MM.1S (cell line): ENCODE results near the gene TFAP2E.

Experiments used
- DNase-seq: peaks from one replicate; pipeline ENCODE4 v3.0.0-alpha.2; 2015
- H2AFZ ChIP-seq: fragments of 300-600 bp; sonication (generic); 2 replicates; pipeline ENCODE4 v1.6.0; 2016; ENCODE audit warnings: antibody characterized with exemption, low read length
- H3F3A ChIP-seq: fragments of 300-600 bp; sonication (generic); 2 replicates; pipeline ENCODE4 v1.6.1; 2016; ENCODE audit warnings: mild to moderate bottlenecking, antibody characterized with exemption, low read length, moderate library complexity, mixed read lengths; ENCODE audit not compliant: insufficient read depth
- H3K27ac ChIP-seq: fragments of 300-600 bp; sonication (generic); 2 replicates; pipeline ENCODE4 v1.5.1; 2016; ENCODE audit warnings: mild to moderate bottlenecking, low read length
- H3K27me3 ChIP-seq: fragments of 300-600 bp; sonication (generic); replicated peaks from 2 replicates; pipeline ENCODE4 v1.6.0; 2016; ENCODE audit warnings: low read length; ENCODE audit not compliant: insufficient read depth
- H3K36me3 ChIP-seq: fragments of 300-600 bp; sonication (generic); replicated peaks from 2 replicates; pipeline ENCODE4 v1.6.1; 2016; ENCODE audit warnings: mild to moderate bottlenecking, low read length, mixed read lengths; ENCODE audit not compliant: insufficient read depth
- H3K4me1 ChIP-seq: fragments of 300-600 bp; sonication (generic); 2 replicates; pipeline ENCODE4 v1.6.1; 2016; ENCODE audit warnings: low read length, mixed read lengths
- H3K4me2 ChIP-seq: fragments of 300-600 bp; sonication (generic); 2 replicates; pipeline ENCODE4 v1.6.0; 2016; ENCODE audit warnings: low read depth, low read length
- H3K4me3 ChIP-seq: fragments of 300-600 bp; sonication (generic); 2 replicates; pipeline ENCODE4 v1.5.1; 2016; ENCODE audit warnings: low read length, mixed read lengths
- H3K79me2 ChIP-seq: fragments of 300-600 bp; sonication (generic); 2 replicates; pipeline ENCODE4 v1.6.1; 2016; ENCODE audit warnings: mixed run types, low read length, mixed read lengths
- H3K9ac ChIP-seq: fragments of 300-600 bp; sonication (generic); 2 replicates; pipeline ENCODE4 v1.6.1; 2016; ENCODE audit warnings: low read length, mixed read lengths
- H3K9me2 ChIP-seq: fragments of 300-600 bp; sonication (generic); replicated peaks from 2 replicates; pipeline ENCODE4 v1.6.1; 2016; ENCODE audit warnings: mild to moderate bottlenecking, low read length, mixed read lengths; ENCODE audit not compliant: insufficient read depth
- H3K9me3 ChIP-seq: fragments of 300-600 bp; sonication (generic); replicated peaks from 2 replicates; pipeline ENCODE4 v1.6.1; 2016; ENCODE audit warnings: mild to moderate bottlenecking, low read length, mixed read lengths; ENCODE audit not compliant: insufficient read depth
- H4K20me1 ChIP-seq: fragments of 300-600 bp; sonication (generic); 2 replicates; pipeline ENCODE4 v1.6.1; 2016; ENCODE audit warnings: mild to moderate bottlenecking, low read length, moderate library complexity, mixed read lengths; ENCODE audit not compliant: insufficient read depth
- EZH2 ChIP-seq: fragments of 300-600 bp; sonication (generic); optimal IDR thresholded peaks from 2 replicates; pipeline ENCODE3; 2017; ENCODE audit warnings: low read depth, mild to moderate bottlenecking, antibody characterized with exemption, low read length, mixed read lengths
- EZH2phosphoT487 ChIP-seq: fragments of 300-600 bp; sonication (generic); IDR thresholded peaks from 2 replicates; pipeline ENCODE4 v1.6.1; 2018; ENCODE audit warnings: antibody characterized with exemption, low read length
- TF ChIP-seq, protein P1 (sequence below): fragments of 300-600 bp; sonication (generic); IDR thresholded peaks from 2 replicates; pipeline ENCODE4 v1.5.1; 2016; ENCODE audit warnings: antibody characterized with exemption, low read length, mixed read lengths

Gene TFAP2E

DNA sequence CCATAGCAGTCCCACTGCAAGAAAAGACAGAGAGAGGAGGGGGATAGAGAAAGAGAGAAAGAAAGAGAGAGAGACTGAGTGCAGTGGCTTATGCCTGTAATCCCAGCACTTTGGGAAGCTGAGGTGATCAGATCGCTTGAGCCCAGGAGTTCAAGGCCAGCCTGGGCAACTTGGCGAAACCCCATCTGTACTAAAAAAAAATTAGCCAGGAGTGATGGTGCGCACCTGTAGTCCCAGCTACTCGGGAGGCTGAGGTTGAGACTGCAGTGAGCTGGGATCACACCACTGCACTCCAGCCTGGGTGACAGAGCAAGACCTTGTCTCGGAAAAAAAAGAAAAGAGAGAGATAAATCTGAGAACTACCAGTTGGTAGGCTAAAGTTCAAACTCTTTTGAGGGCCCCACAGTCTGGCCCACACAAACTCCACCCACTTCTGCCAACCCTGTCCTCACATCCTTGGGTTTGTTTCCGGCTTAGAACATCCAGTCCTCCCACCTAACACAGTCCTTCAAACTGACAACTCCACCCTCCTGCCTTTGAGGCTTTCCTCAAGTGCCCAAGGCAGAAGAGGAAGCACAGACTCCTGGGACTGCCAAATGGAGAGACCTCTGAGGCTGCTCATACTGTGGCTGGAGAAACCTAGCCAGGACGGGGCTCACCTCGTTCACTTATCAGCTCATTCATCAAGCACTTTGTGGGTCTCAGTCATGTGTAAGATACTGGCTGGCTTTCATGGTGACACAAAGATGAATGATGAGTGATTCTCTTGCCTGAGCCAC, 20.1 kb downstream of the TFAP2E start:
- Histone ChIP-seq H3K36me3 (0 out of 2 replicates have a peak, but pooled peaks cover 3% of the 10 kb centered on the region), H3K9ac (no peak overlapping the region), H3K9me3 (no peaks in the 10 kb centered on the region), H3K9me2 (no peaks in the 10 kb centered on the region), H3K4me1 (no peaks in the 10 kb centered on the region), H3K4me3 (no peak overlapping the region), H3K27ac (no peak overlapping the region), H3F3A (no peaks in the 10 kb centered on the region), H2AFZ (no peak overlapping the region), H3K79me2 (no peaks in the 10 kb centered on the region), H4K20me1 (no peaks in the 10 kb centered on the region), H3K27me3 (no peaks in the 10 kb centered on the region), H3K4me2 (no peak overlapping the region)
- DNase-seq = no peak
- TF ChIP-seq, protein P1, sequence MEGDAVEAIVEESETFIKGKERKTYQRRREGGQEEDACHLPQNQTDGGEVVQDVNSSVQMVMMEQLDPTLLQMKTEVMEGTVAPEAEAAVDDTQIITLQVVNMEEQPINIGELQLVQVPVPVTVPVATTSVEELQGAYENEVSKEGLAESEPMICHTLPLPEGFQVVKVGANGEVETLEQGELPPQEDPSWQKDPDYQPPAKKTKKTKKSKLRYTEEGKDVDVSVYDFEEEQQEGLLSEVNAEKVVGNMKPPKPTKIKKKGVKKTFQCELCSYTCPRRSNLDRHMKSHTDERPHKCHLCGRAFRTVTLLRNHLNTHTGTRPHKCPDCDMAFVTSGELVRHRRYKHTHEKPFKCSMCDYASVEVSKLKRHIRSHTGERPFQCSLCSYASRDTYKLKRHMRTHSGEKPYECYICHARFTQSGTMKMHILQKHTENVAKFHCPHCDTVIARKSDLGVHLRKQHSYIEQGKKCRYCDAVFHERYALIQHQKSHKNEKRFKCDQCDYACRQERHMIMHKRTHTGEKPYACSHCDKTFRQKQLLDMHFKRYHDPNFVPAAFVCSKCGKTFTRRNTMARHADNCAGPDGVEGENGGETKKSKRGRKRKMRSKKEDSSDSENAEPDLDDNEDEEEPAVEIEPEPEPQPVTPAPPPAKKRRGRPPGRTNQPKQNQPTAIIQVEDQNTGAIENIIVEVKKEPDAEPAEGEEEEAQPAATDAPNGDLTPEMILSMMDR = no peak
- TF ChIP-seq EZH2phosphoT487 (no peak), EZH2 (no peak)

DNA sequence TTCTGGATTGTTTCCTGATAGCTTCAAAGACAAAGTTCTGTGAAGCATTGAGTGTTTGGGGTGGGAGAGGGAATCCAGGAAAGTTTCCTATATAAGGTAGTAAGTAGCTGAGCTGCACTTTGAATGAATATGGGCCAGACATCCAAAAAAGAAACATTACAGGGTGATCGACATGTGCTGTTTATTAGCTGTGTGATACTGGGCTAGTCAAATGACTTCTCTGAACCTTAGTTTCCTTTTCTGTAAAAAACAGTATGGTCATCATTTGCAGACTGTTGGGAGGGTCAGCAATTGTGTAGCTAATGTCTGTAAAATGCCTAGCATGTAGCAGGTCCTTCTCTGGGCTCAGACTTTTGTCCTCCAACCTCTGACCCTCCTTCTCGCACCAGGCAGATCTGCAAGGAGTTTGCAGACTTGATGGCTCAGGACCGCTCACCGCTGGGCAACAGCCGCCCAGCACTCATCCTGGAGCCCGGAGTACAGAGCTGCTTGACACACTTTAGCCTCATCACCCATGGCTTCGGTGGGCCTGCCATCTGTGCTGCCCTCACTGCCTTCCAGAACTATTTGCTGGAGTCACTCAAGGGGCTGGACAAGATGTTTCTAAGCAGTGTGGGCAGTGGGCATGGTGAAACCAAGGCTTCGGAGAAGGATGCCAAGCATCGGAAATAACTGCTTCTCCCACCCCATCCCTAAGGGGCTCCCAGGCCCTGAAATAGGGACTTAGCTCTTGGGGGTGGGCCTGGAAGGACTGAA, 21.1 kb downstream of the TFAP2E start:
- no peaks in the 10 kb centered on the region for H3K4me1 ChIP-seq
- H3K79me2 ChIP-seq = no peaks in the 10 kb centered on the region
- no peak for DNase-seq
- H3K4me3 ChIP-seq = no peak overlapping the region
- H3K36me3 ChIP-seq = 0 out of 2 replicates have a peak, but pooled peaks cover 3% of the 10 kb centered on the region
- H2AFZ ChIP-seq = no peak overlapping the region
- H4K20me1 ChIP-seq = no peaks in the 10 kb centered on the region
- H3K27ac ChIP-seq = no peak overlapping the region
- H3K9me2 ChIP-seq = no peaks in the 10 kb centered on the region
- H3F3A ChIP-seq = no peaks in the 10 kb centered on the region; the same call in 1 of the 2 replicates
- no peaks in the 10 kb centered on the region for H3K9me3 ChIP-seq
- no peaks in the 10 kb centered on the region for H3K27me3 ChIP-seq
- H3K9ac ChIP-seq = no peak overlapping the region
- TF ChIP-seq, protein P1 = no peak
- TF ChIP-seq EZH2 (no peak), EZH2phosphoT487 (no peak)
- no peak overlapping the region for H3K4me2 ChIP-seq

DNA sequence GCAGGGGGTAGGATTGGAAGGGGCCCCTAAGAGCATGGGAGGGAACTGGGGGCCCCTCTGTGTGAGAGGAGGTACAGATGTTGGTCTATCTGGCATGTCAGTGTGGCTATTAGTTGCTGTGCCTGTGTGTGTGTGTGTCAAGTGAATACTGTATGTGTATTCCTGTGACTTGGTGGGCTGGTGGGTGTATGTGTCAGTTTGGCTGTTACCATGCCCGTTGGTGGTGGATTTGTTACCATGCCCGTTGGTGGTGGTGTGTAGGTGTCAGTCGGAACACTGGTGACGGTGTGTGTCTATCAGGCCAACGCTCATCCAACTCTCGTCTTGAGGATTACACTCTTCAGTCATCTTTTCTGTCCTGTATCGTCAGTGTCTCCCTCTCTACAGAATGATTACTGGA, 22.6 kb downstream of the TFAP2E start:
- Histone ChIP-seq H2AFZ (no peak overlapping the region), H4K20me1 (no peaks in the 10 kb centered on the region), H3K9me3 (no peaks in the 10 kb centered on the region), H3K4me1 (no peaks in the 10 kb centered on the region), H3F3A (no peaks in the 10 kb centered on the region; the same call in 1 of the 2 replicates), H3K9ac (no peak overlapping the region), H3K36me3 (peaks cover 3% of the 10 kb centered on the region; the same call in 1 of the 2 replicates), H3K27ac (no peak overlapping the region), H3K4me2 (no peak overlapping the region), H3K9me2 (no peaks in the 10 kb centered on the region), H3K4me3 (no peak overlapping the region), H3K79me2 (no peaks in the 10 kb centered on the region), H3K27me3 (no peaks in the 10 kb centered on the region)
- TF ChIP-seq, protein P1 = no peak
- TF ChIP-seq EZH2 = no peak
- TF ChIP-seq EZH2phosphoT487 = no peak
- no peak for DNase-seq
